ENCODE data around the gene EHD4.

GRCh38 chr15:41857316-41857715 is 115.0 kb downstream of the EHD4 start:
- TF ChIP-seq, protein P1, sequence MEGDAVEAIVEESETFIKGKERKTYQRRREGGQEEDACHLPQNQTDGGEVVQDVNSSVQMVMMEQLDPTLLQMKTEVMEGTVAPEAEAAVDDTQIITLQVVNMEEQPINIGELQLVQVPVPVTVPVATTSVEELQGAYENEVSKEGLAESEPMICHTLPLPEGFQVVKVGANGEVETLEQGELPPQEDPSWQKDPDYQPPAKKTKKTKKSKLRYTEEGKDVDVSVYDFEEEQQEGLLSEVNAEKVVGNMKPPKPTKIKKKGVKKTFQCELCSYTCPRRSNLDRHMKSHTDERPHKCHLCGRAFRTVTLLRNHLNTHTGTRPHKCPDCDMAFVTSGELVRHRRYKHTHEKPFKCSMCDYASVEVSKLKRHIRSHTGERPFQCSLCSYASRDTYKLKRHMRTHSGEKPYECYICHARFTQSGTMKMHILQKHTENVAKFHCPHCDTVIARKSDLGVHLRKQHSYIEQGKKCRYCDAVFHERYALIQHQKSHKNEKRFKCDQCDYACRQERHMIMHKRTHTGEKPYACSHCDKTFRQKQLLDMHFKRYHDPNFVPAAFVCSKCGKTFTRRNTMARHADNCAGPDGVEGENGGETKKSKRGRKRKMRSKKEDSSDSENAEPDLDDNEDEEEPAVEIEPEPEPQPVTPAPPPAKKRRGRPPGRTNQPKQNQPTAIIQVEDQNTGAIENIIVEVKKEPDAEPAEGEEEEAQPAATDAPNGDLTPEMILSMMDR (IDR thresholded peaks at IDR 0.05), result no peak
- no peak for TF ChIP-seq POLR2A (IDR thresholded peaks at IDR 0.05)

All from body of pancreas (tissue), 4 donors.